ENCODE data around the gene TMEM121.

Gene TMEM121

DNA sequence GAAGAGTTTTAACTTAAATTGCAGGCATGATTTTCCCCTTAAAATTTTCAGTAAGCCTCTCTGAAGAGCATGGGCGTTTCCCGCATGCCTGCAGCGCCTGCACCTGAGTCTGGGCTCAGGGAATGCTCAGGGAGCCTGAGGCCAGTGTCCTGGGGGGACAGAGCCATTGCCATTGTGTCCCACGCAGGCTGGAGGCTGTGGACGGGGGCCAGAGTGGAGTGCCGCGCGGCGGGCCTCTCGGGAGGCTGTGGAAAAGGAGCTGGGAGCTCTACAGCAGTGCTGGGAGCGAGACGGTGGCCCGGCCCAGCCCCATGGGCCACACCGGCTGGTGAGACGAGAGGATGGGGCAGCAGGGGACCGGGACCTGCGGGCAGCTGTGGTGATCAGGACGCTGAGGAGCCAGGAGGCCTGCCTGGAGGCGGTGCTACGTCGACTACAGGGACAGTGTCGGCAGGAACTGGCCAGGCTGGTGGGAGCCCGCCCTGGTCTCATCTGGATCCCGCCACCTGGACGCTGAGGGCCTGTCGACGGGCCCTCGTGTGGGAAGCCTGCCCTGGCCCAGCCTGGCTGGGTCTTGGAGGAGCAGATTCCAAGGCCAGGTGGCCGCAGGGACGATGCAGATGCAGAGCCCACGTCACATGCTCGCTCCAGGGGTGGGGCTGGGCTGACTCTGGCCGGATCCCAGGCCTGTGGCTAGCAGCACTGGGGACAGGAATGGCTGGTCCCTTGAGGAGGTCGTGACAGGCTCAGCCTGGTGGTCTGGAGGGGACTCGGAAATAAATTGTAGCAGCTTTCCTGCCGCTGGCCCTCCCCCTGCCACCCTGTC is 27.7 kb upstream of the TMEM121 start:
- DNase-seq (ENCODE audit: low read depth), result no peak

DNA sequence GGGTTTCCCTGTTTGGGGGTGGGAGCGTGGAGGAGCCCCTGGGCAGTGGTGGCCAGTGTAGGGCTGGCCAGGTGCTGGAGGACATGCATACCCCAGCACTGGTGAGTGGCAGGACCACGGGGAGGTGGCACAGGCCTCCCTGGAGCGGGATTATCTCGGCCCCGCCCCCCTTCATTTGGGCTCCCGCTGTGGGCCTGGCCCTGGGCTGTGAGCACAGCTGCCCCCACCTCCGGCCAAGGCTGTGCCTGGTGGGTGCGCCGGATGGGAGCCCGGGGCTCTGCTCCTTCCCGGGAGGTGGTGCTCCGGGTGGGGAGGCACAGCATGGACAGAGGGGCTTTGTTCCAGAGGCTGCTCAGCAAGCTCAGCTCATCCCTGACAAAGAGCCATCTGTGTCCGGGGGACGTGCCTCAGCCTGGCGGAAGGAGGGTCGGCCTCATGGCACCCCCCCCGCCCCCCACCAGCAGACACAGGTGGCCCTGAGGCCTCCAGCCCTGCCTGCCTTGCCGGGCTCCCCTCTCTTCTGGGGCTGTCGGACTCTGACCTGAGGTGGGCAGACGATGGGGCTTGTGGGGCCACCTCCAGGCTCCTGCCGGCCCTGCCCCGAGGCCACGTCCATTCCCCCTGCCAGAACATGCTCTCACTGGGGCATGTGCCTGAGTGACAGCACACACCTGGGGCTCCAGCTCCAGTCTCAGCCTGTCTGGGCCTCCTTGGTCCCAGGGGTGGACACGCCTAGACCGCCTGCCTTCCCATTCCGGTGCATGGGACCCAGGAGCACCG is 26.9 kb upstream of the TMEM121 start:
- no peak for DNase-seq (ENCODE audit: low read depth)

GRCh38 chr14:105500036-105500725 is 26.2 kb upstream of the TMEM121 start:
- DNase-seq (ENCODE audit: low read depth), result no peak

- DNase-seq (ENCODE audit: low read depth), result no peak
Observed at GRCh38 chr14:105500726-105501101, 25.7 kb upstream of the TMEM121 start.

- no peak for DNase-seq (ENCODE audit: low read depth)
Observed at GRCh38 chr14:105501504-105502291, 24.7 kb upstream of the TMEM121 start.

- DNase-seq (ENCODE audit: low read depth), result no peak
Observed at GRCh38 chr14:105502446-105503295, 23.7 kb upstream of the TMEM121 start.

DNA sequence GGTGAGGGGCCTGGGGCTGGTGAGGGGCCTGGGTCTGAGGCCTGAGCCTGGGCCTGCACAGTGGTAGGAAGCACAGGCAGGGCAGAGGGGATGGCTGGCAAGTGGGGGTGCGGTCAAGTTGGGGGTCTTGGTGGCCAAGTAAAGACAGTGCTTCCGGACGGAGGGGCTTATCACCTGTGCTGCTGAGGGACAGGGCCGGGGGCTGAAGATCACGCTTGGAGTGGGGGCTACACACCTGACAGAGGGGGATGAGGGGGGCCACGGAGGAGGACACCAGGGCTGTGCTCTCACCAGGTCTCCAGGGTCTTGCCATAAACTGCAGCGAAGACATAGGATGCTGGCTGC is 23.1 kb upstream of the TMEM121 start:
- no peak for DNase-seq (ENCODE audit: low read depth)

GRCh38 chr14:105503935-105504692 is 22.3 kb upstream of the TMEM121 start:
- no peak for DNase-seq (ENCODE audit: low read depth)

GRCh38 chr14:105505101-105505500 is 21.3 kb upstream of the TMEM121 start:
- DNase-seq (ENCODE audit: low read depth), result no peak

- no peak for DNase-seq (ENCODE audit: low read depth)
Observed at GRCh38 chr14:105507247-105507646, 19.1 kb upstream of the TMEM121 start.

GRCh38 chr14:105508069-105508468 is 18.3 kb upstream of the TMEM121 start:
- no peak for DNase-seq (ENCODE audit: low read depth)

DNA sequence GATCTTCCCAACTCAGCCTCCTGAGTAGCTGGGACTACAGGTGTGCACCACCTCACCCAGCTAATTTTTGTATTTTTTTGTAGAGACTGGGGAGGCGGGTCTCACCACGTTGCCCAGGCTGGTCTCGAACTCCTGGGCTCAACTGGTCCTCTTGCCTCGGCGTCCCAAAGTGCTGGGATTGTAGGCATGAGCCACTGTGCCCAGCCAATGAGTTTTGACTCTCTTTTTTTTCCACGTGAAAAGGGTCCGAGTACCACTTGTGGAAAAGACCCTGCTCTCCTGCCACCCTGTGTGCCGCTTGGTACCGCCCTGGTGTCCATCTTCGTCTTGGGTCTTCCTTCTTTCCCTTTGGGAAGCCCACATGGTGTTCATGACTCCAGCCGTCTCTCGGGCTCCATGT is 17.8 kb upstream of the TMEM121 start:
- no peak for DNase-seq (ENCODE audit: low read depth)

DNA sequence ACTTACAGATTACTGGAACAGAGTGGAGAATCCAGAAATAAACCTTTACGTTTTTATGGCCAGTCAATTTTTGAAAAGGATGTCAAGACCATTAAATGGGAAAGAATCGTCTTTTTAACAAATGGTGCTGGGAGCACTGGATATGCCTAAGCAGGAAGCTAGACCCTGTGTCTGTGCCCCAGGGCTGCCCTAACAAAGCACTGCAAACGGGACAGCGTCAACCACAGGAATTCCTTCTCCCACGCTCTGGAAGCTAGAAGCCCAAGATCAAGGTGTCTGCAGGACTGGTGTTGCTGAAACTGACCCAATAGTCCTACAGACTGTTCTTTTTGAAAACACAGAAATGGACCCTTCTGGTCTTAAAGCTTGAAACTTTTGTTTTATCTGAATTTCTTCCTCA is 9.3 kb upstream of the TMEM121 start:
- no peak for DNase-seq (ENCODE audit: low read depth)

DNA sequence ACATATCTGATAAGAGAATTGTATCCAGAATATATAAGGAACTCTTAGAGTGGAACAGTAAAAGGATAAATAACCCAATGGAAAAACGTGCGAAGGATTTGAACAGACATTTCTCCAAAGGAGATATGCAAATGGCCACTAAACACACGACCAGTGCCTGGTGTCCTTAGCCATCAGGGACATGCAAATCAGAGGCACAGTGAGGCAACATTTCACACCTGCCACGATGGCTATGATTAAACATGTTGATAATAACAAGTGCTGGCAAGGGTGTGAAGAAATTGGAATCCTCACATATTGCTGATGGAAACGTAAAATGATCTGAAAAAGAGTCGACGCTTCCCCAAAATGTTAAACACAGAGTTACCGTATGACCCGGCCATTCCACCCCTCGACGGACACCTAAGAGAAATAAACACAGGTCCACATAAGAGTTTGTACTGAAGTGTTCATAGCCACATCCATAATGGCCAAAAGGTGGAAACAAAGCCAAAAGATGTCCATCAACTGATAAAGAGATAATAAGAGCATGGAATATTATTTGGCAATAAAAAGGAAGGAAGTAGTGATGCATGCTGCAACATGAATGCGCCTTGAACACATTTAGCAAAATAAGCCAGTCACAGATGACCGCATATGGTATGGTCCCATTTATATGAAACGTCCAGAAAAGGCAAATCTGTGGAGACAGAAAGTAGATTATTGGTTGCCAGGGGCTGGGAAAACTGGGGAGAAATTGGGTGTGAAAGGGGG is 6.3 kb upstream of the TMEM121 start:
- DNase-seq (ENCODE audit: low read depth), result no peak

- DNase-seq (ENCODE audit: low read depth), result no peak
Observed at GRCh38 chr14:105525326-105525725, 1.1 kb upstream of the TMEM121 start.

DNA sequence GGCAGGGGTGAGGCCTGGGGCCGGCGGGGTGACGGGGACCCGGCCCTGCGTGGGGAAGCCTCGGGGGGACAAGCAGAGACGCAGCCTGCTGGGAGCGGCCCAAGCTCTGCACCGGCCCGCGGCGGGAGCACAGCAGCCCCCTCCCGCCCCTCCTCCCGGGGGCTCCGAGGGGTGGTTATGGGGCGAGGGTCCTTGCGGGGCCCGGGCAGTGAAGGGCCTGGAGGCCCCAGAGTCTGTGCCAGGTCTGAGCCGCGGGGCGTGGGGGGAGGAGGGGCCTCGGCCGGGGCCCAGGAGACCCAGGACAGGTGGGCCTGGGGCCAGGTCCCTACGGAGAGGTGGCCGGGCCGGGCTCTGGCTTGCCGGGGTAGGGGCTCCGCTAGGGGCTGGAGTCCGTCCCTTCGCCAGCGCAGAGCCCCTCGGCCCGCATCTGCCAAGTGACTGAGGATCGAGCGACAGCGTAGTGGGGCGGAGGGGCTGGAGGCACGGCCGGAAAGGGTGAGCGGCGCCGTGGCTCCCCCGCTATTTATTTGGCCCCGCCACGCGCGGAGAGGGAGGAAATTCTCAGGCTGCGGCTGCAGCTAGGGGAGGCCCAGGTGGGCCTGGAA is 495 bp downstream of the TMEM121 start:
- no peak for DNase-seq (ENCODE audit: low read depth)

DNA sequence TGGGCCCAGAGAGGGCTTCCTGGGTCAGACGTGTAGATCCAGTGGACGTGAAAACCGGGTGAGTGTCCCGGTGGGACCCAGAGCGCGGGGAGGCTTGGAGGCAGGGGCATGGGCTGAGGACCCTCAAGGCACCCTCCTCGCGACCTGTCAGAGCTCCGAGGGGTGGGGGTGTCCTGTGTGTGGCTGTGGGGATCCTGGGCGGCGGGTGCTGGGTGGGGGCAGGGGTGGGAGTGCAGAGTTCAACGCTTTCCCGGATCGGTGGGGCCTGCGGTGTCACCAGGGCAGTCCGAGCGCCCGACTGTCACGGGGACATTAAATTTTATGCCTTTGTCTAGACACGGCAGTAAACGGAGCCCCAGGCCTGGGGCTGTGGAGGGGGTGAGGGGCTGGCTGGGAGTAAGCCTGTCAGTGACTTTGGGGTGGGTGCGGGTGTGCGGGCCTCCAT is 1.0 kb downstream of the TMEM121 start:
- no peak for DNase-seq (ENCODE audit: low read depth)

DNA sequence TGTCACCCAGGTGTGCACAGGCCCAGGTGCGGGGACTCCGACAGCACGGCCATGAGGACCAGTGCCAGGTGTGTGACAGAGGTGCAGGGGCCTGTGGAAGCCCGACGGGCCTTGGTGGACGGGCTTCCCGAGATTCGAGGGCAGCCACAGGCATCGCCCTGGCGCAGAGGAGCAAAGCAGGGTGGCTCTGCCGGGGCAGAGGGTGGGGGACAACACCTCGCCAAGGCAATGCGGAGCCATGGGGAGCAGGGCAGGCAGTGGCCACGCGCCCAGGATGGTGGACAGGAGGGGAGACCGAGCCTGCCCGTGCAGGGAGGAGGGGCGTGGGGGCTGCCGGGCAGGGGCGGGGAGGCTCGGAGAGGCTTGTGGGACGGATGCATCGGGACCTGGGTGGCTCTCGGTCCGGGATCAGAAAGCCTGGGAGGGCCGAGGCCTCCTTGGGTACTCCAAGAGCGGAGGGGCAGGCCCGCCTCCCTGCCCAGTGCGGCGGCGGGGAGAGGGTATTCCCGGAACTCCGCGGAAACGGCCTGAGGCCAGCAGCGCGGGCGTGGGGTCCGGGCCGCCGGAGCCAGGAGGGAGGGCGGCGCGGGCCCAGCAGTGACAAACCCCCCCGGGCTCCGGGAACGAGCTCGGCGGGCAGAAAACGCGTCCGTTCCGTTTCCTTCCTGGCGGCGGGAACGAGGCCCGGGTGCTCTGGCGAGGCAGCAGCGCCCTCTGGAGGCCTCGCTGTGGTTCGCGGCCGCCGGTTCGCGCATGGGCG is 1.6 kb downstream of the TMEM121 start:
- peak; percentile 73 for DNase-seq (ENCODE audit: low read depth)

All from activated T-cell treated with anti-CD3 and anti-CD28 coated beads for 1 hour (primary cell).